ENCODE data around the gene MAN1C1. TPM values are rescaled to one million over a fixed set of nuclear protein-coding genes. Genes with fewer than 3 reads are reported as not detected.

MAN1C1 gene
- total and polyA plus RNA-seq, 9 of the 15 experiments (the other 6 are each of a cell fraction or from before 2014, with no cell fraction given) = 0.04 to 0.44 (median 0.10) TPM; not detected in 3

- TF ChIP-seq ZNF639 (CRISPR knock-in tag; conservative IDR thresholded peaks at IDR 0.05 in 1 of 2, IDR thresholded peaks at IDR 0.05 in 1 of 2) (no peak), MAFK (IDR thresholded peaks at IDR 0.05; ENCODE audit: low read length) (peak; percentile 99), GTF2F1 (IDR thresholded peaks at IDR 0.05; ENCODE audit: low read depth, low read length) (no peak), C11orf30 (IDR thresholded peaks at IDR 0.05; ENCODE audit: low read depth) (peak; percentile 98), ADNP (tag; IDR thresholded peaks at IDR 0.05) (no peak)
These were observed 106.8 kb downstream of the MAN1C1 start (continued) for GRCh38 chr1:25723250-25723880.

GRCh38 chr1:25724201-25724600, 107.6 kb downstream of the MAN1C1 start:
- ATAC-seq (no peak), DNase-seq (ENCODE audit: extremely low read depth in 1 of 4, low spot score in 3 of 4) (no peak), FAIRE-seq (no peak)
- Histone ChIP-seq H3K9me3 (replicated peaks; ENCODE audit: control insufficient read depth, insufficient read depth, low read depth, low read length) (no peaks in the 10 kb centered on the region), H3K27ac (ENCODE audit: extremely low read depth, low read depth, low read length) (no peak overlapping the region), H3K27me3 (ENCODE audit: control insufficient read depth in 2 of 2, insufficient read depth in 2 of 2, low read length in 2 of 2) (peaks cover 57 to 73% of the 10 kb centered on the region in 2 experiments), H3K79me2 (ENCODE audit: control insufficient read depth, insufficient read depth, low read length) (no peaks in the 10 kb centered on the region), H3K36me3 (ENCODE audit: control insufficient read depth, insufficient read depth, low read length) (no peaks in the 10 kb centered on the region), H3K4me1 (replicated peaks in 1 of 2; ENCODE audit: control insufficient read depth in 2 of 2, insufficient read depth in 2 of 2, low read length in 2 of 2) (peaks cover 0 to 9% of the 10 kb centered on the region in 2 experiments; a peak in 4 of 5 replicates), H3K9me1 (ENCODE audit: control insufficient read depth, insufficient read depth, low read length) (no peaks in the 10 kb centered on the region), H3K4me2 (ENCODE audit: insufficient read depth, low read length) (no peak overlapping the region), H3K4me3 (no peak overlapping the region), H3K9ac (ENCODE audit: insufficient read depth in 1 of 2, low read depth in 2 of 2, low read length in 2 of 2) (no peak overlapping the region; a peak in 1 of 4 replicates), H2AFZ (ENCODE audit: low read depth, low read length) (no peak overlapping the region), H4K20me1 (replicated peaks; ENCODE audit: control insufficient read depth, insufficient read depth, low read length) (0 out of 2 replicates have a peak, but pooled peaks cover 8% of the 10 kb centered on the region)
- intact Hi-C loops (cut with micrococcal nuclease) = no loop called here
- no TSS peak for BruUV-seq (replicated peaks)
- in situ Hi-C loops (cut with MboI) = no loop called here
- POLR2A ChIA-PET = interaction anchor here (0.7 kb wide), 1 partner anchor 75 kb away, joined by 3 read pairs; no protein-coding TSS in a partner anchor
- WGBS (ENCODE audit: insufficient coverage, low coverage, missing lambda C conversion rate) = 2% methylated on average over 7 of the region's 7 CpGs
- CTCF ChIA-PET (ENCODE audit: low intra/inter-chr PET ratio) = no interaction called here
- TF ChIP-seq ZNF316 (IDR thresholded peaks at IDR 0.05) (no peak), ATF3 (IDR thresholded peaks at IDR 0.05) (no peak), ATF3 (CRISPR knock-in tag; conservative IDR thresholded peaks at IDR 0.05) (no peak), E2F8 (IDR thresholded peaks at IDR 0.05; ENCODE audit: low read depth, partially characterized antibody) (no peak), CREB3L1 (IDR thresholded peaks at IDR 0.05; ENCODE audit: borderline replicate concordance, low read depth) (no peak), ZNF133 (CRISPR knock-in tag; IDR thresholded peaks at IDR 0.05) (no peak), JUND (IDR thresholded peaks at IDR 0.05; ENCODE audit: borderline replicate concordance, low read depth, low read length) (no peak), JUND (tag; IDR thresholded peaks at IDR 0.05; ENCODE audit: borderline replicate concordance, low read depth, low read length) (no peak), EGR1 (conservative IDR thresholded peaks at IDR 0.05) (no peak)
